Sigmoid colon (tissue), 7 donors: ENCODE results near the gene CDNF. TPM values are rescaled to one million over a fixed set of nuclear protein-coding genes. Genes with fewer than 3 reads are reported as not detected.

Experiments used
- DNase-seq: peaks from one replicate; pipeline ENCODE4 v3.0.0-alpha.2; 2019
- H3K27ac ChIP-seq, 4 donors: fragments of 200-600 bp; sonication (generic); one replicate each; pipeline ENCODE4 v1.5.1; 2016 to 2019; ENCODE audit warnings: mild to moderate bottlenecking in 1 of 4
- H3K27me3 ChIP-seq, 3 donors: fragments of 200-600 bp; sonication (generic); one replicate each; pipeline ENCODE4 v1.5.1; 2019; ENCODE audit warnings: mild to moderate bottlenecking in 1 of 3
- H3K36me3 ChIP-seq, 4 donors: fragments of 200-600 bp; sonication (generic); one replicate each; pipeline ENCODE4 v1.5.1; 2016 to 2019
- H3K4me1 ChIP-seq, 4 donors: fragments of 200-600 bp; sonication (generic); one replicate each; pipeline ENCODE4 v1.5.1; 2017 to 2019
- H3K4me3 ChIP-seq, 4 donors: fragments of 200-600 bp; sonication (generic); one replicate each; pipeline ENCODE4 v1.5.1; 2017 to 2019; ENCODE audit warnings: mild to moderate bottlenecking in 2 of 4, moderate library complexity in 1 of 4
- H3K9me3 ChIP-seq, 4 donors: fragments of 200-600 bp in 3 of 4; sonication (generic) in 3 of 4; one replicate each; pipeline versions ENCODE4 v1.5.1 to v1.6.1; 2013 to 2019
- EP300 ChIP-seq, 4 donors: sonication (generic); formaldehyde crosslinking; IDR thresholded peaks; one replicate each; pipeline ENCODE4 v1.6.1; 2017; ENCODE audit warnings: antibody characterized with exemption in 4 of 4
- POLR2A ChIP-seq, 2 donors: fragments of 450-650 bp; IDR thresholded peaks; one replicate each; pipeline ENCODE4 v1.6.1; 2016; ENCODE audit warnings: antibody characterized with exemption in 2 of 2, mild to moderate bottlenecking in 2 of 2, moderate library complexity in 2 of 2
- POLR2AphosphoS5 ChIP-seq, 4 donors: sonication (generic); formaldehyde crosslinking; IDR thresholded peaks; one replicate each; pipeline ENCODE4 v1.6.1; 2017; ENCODE audit warnings: antibody characterized with exemption in 4 of 4
- WGBS, 2 donors: extraction: QIAGEN DNeasy Blood & Tissue Kit; methylation state at CpG; one replicate each; pipeline ENCODE4 v1.1.7; 2013; 5-methylcytosine and 5-hydroxymethylcytosine counted together
- intact Hi-C: fragments of 100-400 bp; cut with DNase I; formaldehyde crosslinking; loops from one replicate; pipeline ENCODE4 v1.15.1; 2023
- polyA plus RNA-seq, 3 donors: library from polyadenylated mRNA; stranded (reverse); fragments of 200-250 nt; gene quantifications; one replicate each; pipeline ENCODE4 v1.2.3, GENCODE V29; 2013
- total RNA-seq, 4 donors: library from RNA; depleted of rRNA; stranded (reverse); fragments of >200 nt; gene quantifications; one replicate each; pipeline ENCODE4 v1.1.0, GENCODE V29; 2016
- TF ChIP-seq, protein P1 (sequence below), 4 experiments: fragments of 450-650 bp in 3 of 4; fragments of 200-600 bp in 1 of 4; IDR thresholded peaks; one replicate each; pipeline ENCODE4 v1.5.1; 2016 to 2019; ENCODE audit warnings: antibody characterized with exemption in 4 of 4, mild to moderate bottlenecking in 3 of 4, moderate library complexity in 2 of 4
- donor health status: healthy with polysubstance abuse.
- donor health status: Bipolar disorder and iron deficiency.
- donor health status: healthy.

CDNF gene
- total and polyA plus RNA-seq, 7 donors: 0.95 to 2.9 (median 1.8) TPM; not detected in 3

- H3K4me3 ChIP-seq: peak overlapping the region; percentile 58 to 99 (median 82)
- TF ChIP-seq, protein P1, sequence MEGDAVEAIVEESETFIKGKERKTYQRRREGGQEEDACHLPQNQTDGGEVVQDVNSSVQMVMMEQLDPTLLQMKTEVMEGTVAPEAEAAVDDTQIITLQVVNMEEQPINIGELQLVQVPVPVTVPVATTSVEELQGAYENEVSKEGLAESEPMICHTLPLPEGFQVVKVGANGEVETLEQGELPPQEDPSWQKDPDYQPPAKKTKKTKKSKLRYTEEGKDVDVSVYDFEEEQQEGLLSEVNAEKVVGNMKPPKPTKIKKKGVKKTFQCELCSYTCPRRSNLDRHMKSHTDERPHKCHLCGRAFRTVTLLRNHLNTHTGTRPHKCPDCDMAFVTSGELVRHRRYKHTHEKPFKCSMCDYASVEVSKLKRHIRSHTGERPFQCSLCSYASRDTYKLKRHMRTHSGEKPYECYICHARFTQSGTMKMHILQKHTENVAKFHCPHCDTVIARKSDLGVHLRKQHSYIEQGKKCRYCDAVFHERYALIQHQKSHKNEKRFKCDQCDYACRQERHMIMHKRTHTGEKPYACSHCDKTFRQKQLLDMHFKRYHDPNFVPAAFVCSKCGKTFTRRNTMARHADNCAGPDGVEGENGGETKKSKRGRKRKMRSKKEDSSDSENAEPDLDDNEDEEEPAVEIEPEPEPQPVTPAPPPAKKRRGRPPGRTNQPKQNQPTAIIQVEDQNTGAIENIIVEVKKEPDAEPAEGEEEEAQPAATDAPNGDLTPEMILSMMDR (IDR thresholded peaks at IDR 0.05): no peak
- TF ChIP-seq POLR2AphosphoS5 (IDR thresholded peaks at IDR 0.05) (no peak), POLR2A (IDR thresholded peaks at IDR 0.05) (no peak), EP300 (IDR thresholded peaks at IDR 0.05) (no peak)
- intact Hi-C loops: loop anchor here (2.0 to 5.0 kb wide), 5 partner anchors 41 to 1532 kb away; partner anchors contain the start of genes CDNF, HSPA14, MSANTD7 and NMT2
- DNase-seq: no peak
- H3K9me3 ChIP-seq: no peaks in the 10 kb centered on the region
- peaks cover 0 to 32% (median 17%) of the 10 kb centered on the region in 4 donors for H3K4me1 ChIP-seq
- H3K27me3 ChIP-seq: no peaks in the 10 kb centered on the region
- peak overlapping the region; percentile 94 to 95 (median 94) for H3K27ac ChIP-seq
- WGBS, 2 donors: 0 to 1% methylated on average over 60 of the region's 60 CpGs
- H3K36me3 ChIP-seq: no peaks in the 10 kb centered on the region
These were observed 41.5 kb upstream of the CDNF start for GRCh38 chr10:14879124-14879927.

- H3K9me3 ChIP-seq: no peaks in the 10 kb centered on the region
- H3K36me3 ChIP-seq: no peaks in the 10 kb centered on the region
- peak within 1 kb of the TSS; percentile 58 to 99 (median 82) for H3K4me3 ChIP-seq
- intact Hi-C loops: loop anchor here (1.0 to 5.0 kb wide), 6 partner anchors 40 to 1531 kb away; partner anchors contain the start of genes CDNF, DCLRE1C, HSPA14 and MSANTD7
- peak within 1 kb of the TSS; percentile 94 to 95 (median 94) for H3K27ac ChIP-seq
- TF ChIP-seq EP300 (IDR thresholded peaks at IDR 0.05) (no peak), POLR2AphosphoS5 (IDR thresholded peaks at IDR 0.05) (peak; percentile 80 to 91 (median 88)), POLR2A (IDR thresholded peaks at IDR 0.05) (peak; percentile 40 to 45)
- DNase-seq: peak; percentile 98
- H3K4me1 ChIP-seq: peaks cover 0 to 32% (median 17%) of the 10 kb centered on the region in 4 donors
- no peaks in the 10 kb centered on the region for H3K27me3 ChIP-seq
- WGBS, 2 donors: 0% methylated on average over 102 of the region's 102 CpGs
These were observed 40.7 kb upstream of the CDNF start, which contains the start of gene SUV39H2 for GRCh38 chr10:14878266-14879123. Gene SUV39H2 (plus strand): TSS chr10:14878866. CDS start chr10:14878889, 23 bp downstream.

DNA sequence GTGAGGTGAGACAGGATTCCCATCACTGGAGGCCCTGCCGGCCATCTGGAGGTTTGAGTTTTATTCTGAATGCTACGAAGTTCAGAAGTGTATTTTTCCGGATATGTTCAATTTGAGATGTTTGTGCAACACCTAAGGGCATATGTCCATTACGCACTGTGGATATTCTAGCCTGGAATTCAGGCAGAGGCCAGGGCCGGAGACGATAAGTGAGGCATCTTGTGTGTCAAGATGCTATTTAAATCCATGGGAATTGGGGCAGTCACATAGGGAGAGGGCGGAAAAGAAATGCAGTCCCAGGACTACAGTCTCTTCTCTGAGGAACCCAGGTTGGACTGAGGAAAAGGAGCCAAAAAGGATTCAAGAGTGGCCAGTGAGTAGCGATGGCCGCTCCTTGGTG lies 38.9 kb upstream of the CDNF start:
- DNase-seq: no peak
- no peak overlapping the region for H3K4me3 ChIP-seq
- H3K27me3 ChIP-seq: no peaks in the 10 kb centered on the region
- TF ChIP-seq POLR2AphosphoS5 (IDR thresholded peaks at IDR 0.05) (no peak), EP300 (IDR thresholded peaks at IDR 0.05) (no peak), POLR2A (IDR thresholded peaks at IDR 0.05) (no peak)
- TF ChIP-seq, protein P1 (IDR thresholded peaks at IDR 0.05): no peak
- peak overlapping the region; percentile 94 to 95 (median 94) for H3K27ac ChIP-seq
- H3K9me3 ChIP-seq: no peaks in the 10 kb centered on the region
- intact Hi-C loops: loop anchor here (5.0 kb wide), 3 partner anchors 221 to 1529 kb away; partner anchors contain the start of genes NMT2, RPP38 and SEPHS1
- peaks cover 0 to 32% (median 17%) of the 10 kb centered on the region in 4 donors for H3K4me1 ChIP-seq
- H3K36me3 ChIP-seq: no peaks in the 10 kb centered on the region
- WGBS, 2 donors: 94% methylated on average over 9 of the region's 9 CpGs

DNA sequence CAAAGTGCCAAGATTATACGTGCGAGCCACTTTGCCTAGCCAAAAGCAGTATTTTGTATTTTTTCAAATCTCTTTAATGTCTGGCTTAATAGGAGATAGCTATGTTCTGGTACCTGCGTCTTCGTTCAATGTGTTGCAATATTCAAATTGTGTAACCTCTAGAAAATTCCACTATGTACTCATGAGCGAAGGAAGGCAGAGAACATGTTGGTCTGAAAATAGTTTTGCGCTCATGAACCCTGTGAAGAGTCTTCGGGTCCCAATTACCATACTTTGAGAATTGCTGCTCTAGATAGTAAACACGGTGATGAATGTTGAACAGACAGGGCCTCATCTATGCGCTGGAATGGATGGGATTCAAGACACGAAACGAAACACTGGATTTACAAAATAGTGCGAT lies 38.1 kb upstream of the CDNF start:
- intact Hi-C loops: loop anchor here (5.0 kb wide), 3 partner anchors 221 to 1529 kb away; partner anchors contain the start of genes NMT2, RPP38 and SEPHS1

More for the DNA sequence above, 38.1 kb upstream of the CDNF start:
- H3K27ac ChIP-seq: no peak overlapping the region
- no peaks in the 10 kb centered on the region for H3K27me3 ChIP-seq
- no peaks in the 10 kb centered on the region for H3K9me3 ChIP-seq
- H3K4me1 ChIP-seq: peaks cover 0 to 32% (median 17%) of the 10 kb centered on the region in 4 donors
- WGBS, 2 donors: 96 to 97% methylated on average over 12 of the region's 12 CpGs
- TF ChIP-seq, protein P1 (IDR thresholded peaks at IDR 0.05): no peak
- TF ChIP-seq POLR2A (IDR thresholded peaks at IDR 0.05) (no peak), POLR2AphosphoS5 (IDR thresholded peaks at IDR 0.05) (no peak), EP300 (IDR thresholded peaks at IDR 0.05) (no peak)
- no peak for DNase-seq
- H3K4me3 ChIP-seq: no peak overlapping the region
- H3K36me3 ChIP-seq: peaks cover 0 to 4% (median 0%) of the 10 kb centered on the region in 4 donors
